ENCODE results near the gene DDOST. TPM values are rescaled to one million over a fixed set of nuclear protein-coding genes. Genes with fewer than 3 reads are reported as not detected.
A peak's percentile ranks its signal among the peaks of the same experiment; 100 is the strongest.

The DDOST gene
- total RNA-seq, 1 donor from 2014 or later = 161 TPM

DNA sequence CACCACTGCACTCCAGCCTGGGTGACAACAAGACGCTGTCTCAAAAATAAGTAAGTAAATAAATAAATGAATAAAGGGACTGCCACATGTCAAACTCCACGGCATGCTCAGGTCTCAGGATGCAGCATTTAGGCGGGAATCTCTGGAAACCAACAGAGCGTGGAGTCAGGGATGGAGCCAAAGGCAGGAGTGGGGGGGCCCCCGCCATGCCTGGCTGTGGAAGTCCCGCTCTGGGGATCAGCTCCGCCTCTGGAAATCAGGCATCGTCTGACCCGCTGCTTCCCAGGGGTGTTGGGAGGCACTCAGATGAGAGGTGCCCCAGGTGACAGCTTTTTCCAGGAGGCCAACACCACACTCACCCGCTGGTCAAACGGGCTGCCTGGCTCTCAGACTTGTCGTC is 36.4 kb upstream of the DDOST start:
- no peak overlapping the region for H3K4me3 ChIP-seq
- no peak for DNase-seq
- no peaks in the 10 kb centered on the region for H3K9me3 ChIP-seq
- no peaks in the 10 kb centered on the region for H3K27me3 ChIP-seq
- H3K4me1 ChIP-seq = peaks cover 3% of the 10 kb centered on the region
- H3K27ac ChIP-seq = no peak overlapping the region
- TF ChIP-seq, protein P1, sequence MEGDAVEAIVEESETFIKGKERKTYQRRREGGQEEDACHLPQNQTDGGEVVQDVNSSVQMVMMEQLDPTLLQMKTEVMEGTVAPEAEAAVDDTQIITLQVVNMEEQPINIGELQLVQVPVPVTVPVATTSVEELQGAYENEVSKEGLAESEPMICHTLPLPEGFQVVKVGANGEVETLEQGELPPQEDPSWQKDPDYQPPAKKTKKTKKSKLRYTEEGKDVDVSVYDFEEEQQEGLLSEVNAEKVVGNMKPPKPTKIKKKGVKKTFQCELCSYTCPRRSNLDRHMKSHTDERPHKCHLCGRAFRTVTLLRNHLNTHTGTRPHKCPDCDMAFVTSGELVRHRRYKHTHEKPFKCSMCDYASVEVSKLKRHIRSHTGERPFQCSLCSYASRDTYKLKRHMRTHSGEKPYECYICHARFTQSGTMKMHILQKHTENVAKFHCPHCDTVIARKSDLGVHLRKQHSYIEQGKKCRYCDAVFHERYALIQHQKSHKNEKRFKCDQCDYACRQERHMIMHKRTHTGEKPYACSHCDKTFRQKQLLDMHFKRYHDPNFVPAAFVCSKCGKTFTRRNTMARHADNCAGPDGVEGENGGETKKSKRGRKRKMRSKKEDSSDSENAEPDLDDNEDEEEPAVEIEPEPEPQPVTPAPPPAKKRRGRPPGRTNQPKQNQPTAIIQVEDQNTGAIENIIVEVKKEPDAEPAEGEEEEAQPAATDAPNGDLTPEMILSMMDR (IDR thresholded peaks at IDR 0.05) = no peak
- no peaks in the 10 kb centered on the region for H3K36me3 ChIP-seq
- intact Hi-C loops (cut with DNase I) = no loop called here
- ATAC-seq = no peak

- Histone ChIP-seq H3K36me3 (no peaks in the 10 kb centered on the region), H3K27ac (peak overlapping the region; percentile 76), H3K4me3 (peak overlapping the region; percentile 55), H3K4me1 (peaks cover 3% of the 10 kb centered on the region), H3K9me3 (no peaks in the 10 kb centered on the region), H3K27me3 (no peaks in the 10 kb centered on the region)
- DNase-seq (peak; percentile 92), ATAC-seq (peak; percentile 94)
- intact Hi-C loops (cut with DNase I) = no loop called here
- TF ChIP-seq, protein P1 (IDR thresholded peaks at IDR 0.05) = peak; percentile 88
Measured at GRCh38 chr1:20696397-20697333, 35.5 kb upstream of the DDOST start.

- intact Hi-C loops (cut with DNase I) = no loop called here
- peaks cover 3% of the 10 kb centered on the region for H3K4me1 ChIP-seq
- DNase-seq = no peak
- H3K27ac ChIP-seq = no peak overlapping the region
- TF ChIP-seq, protein P1 (IDR thresholded peaks at IDR 0.05) = no peak
- no peak overlapping the region for H3K4me3 ChIP-seq
- no peaks in the 10 kb centered on the region for H3K9me3 ChIP-seq
- H3K27me3 ChIP-seq = no peaks in the 10 kb centered on the region
- no peak for ATAC-seq
- no peaks in the 10 kb centered on the region for H3K36me3 ChIP-seq
Measured at GRCh38 chr1:20695515-20695914, 34.3 kb upstream of the DDOST start.

GRCh38 chr1:20693623-20694022 is 32.5 kb upstream of the DDOST start:
- no peak overlapping the region for H3K27ac ChIP-seq
- no peaks in the 10 kb centered on the region for H3K27me3 ChIP-seq
- no peaks in the 10 kb centered on the region for H3K9me3 ChIP-seq
- TF ChIP-seq, protein P1 (IDR thresholded peaks at IDR 0.05) = no peak
- no peak for DNase-seq
- intact Hi-C loops (cut with DNase I) = no loop called here
- H3K4me1 ChIP-seq = peaks cover 3% of the 10 kb centered on the region
- ATAC-seq = no peak
- no peak overlapping the region for H3K4me3 ChIP-seq
- no peaks in the 10 kb centered on the region for H3K36me3 ChIP-seq

- no peak overlapping the region for H3K4me3 ChIP-seq
- no peaks in the 10 kb centered on the region for H3K9me3 ChIP-seq
- DNase-seq (no peak), ATAC-seq (no peak)
- peaks cover 3% of the 10 kb centered on the region for H3K4me1 ChIP-seq
- H3K36me3 ChIP-seq = no peaks in the 10 kb centered on the region
- no peaks in the 10 kb centered on the region for H3K27me3 ChIP-seq
- TF ChIP-seq, protein P1 (IDR thresholded peaks at IDR 0.05) = no peak
- intact Hi-C loops (cut with DNase I) = no loop called here
- H3K27ac ChIP-seq = no peak overlapping the region
Measured at GRCh38 chr1:20691872-20692271, 30.7 kb upstream of the DDOST start.
